DMS114 treated with DMSO at 0.1 percent for 48 hours (cell line): ENCODE results near the gene OR10G7.

Source experiments
- DNase-seq: peaks from one replicate; lab custom pipeline; 2025; ENCODE audit not compliant: unreplicated experiment; lab: John Stamatoyannopoulos, UW

Gene OR10G7, protein sequence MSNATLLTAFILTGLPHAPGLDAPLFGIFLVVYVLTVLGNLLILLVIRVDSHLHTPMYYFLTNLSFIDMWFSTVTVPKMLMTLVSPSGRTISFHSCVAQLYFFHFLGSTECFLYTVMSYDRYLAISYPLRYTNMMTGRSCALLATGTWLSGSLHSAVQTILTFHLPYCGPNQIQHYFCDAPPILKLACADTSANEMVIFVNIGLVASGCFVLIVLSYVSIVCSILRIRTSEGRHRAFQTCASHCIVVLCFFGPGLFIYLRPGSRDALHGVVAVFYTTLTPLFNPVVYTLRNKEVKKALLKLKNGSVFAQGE

DNA sequence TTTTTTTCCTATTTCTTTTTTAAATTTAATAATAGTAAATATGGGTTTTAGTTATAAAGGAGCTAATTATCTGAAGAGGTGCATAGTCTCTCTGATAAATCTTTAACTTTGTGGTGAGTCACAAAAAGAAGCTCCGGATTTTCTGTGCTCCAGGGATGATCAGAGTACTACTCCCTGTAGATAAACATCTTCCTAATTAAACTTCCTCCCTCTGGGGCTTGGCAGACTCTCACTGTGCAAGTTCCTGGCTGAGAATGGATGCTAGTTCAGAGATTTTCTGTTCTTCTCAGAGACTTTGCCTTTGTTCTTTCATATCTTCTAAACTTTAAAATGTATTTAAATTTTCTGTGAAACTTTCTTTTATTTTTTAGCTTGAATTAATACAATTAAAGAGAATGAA, at the start of gene OR10G7:
TSS of gene OR10G7 (minus strand) at position 72 of the 400 bp plus-strand sequence. CDS start 2,324 bp downstream, outside the sequence.
- no peak for DNase-seq

GRCh38 chr11:124085997-124086846, 45.1 kb upstream of the OR10G7 start:
- DNase-seq, result no peak

DNA sequence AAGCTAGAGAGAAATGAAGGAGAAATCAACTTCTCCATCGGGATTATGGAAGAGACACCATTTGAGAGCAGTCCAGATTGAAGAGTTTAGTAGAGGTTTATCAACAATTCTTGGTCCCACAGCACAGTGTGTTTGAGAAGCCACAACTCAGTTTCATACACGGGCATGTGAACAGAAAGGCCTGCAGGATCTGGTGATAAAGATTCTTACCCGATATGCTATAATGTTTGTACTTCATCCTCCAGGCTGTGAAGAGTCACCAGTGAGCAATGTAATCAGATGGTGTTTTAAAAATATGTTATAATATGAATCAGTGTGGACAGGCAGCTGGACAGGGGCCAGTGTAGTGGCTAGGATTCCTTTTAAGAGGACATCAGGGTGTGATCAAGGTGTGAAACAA, 44.5 kb upstream of the OR10G7 start:
- DNase-seq, result no peak

DNA sequence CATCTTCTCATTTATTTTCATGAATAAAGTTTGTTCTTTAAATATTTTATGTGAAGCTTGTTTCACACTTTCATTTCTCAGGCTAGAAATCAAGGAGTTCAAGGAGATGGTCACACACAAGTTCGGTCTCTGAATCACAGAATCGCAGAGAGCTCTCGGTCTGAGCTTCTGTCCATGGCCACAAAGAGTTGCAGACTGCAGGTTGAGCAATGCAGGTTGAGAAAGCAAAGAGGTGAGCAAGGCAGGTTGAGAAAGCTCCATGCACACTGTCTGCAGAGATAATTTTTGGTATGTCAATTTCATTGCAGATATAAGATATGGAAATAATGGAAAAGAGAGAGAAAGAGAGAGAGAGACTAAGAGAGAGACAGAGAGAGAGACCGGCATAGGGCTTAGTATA, 41.2 kb upstream of the OR10G7 start:
- DNase-seq, result no peak

- no peak for DNase-seq
Observed at GRCh38 chr11:124081483-124081882, 40.4 kb upstream of the OR10G7 start.

DNA sequence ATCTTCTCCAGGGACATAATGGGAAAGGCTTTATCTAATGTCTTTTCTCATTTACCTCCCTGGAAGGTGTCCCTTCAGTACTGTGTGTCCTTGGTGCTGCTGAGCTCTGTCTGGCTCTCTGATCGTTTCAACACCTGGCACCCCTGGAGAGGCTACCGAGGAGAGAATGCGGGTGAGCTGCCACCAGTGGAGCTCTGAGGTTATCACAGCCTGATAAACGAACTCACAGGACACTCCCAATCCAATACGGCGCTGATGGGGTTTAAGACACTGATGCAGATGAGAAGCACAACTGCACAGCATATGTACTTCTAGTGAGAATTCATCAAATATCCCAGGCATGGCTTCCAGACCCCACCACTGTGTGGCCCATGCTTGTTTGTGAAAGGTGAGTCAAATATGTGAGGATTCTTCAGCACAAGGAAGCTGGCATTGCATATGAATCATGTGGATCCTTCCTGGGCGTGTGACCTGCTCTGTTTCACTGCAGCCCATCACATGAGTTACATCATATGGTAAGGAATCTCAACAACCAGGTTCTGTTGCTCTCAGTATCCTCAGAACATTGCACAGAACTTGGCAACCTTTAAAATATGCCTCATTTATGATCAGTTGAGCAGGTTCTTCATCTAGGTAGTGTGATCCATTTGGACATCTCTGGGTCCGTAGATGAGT, 39.3 kb upstream of the OR10G7 start:
- no peak for DNase-seq

- no peak for DNase-seq
Observed at GRCh38 chr11:124079631-124080326, 38.7 kb upstream of the OR10G7 start.

GRCh38 chr11:124078591-124078990, 37.5 kb upstream of the OR10G7 start:
- no peak for DNase-seq

GRCh38 chr11:124077266-124077665, 36.1 kb upstream of the OR10G7 start:
- DNase-seq, result no peak

- peak; percentile 4 for DNase-seq
Observed at GRCh38 chr11:124075841-124076651, 34.9 kb upstream of the OR10G7 start.

DNA sequence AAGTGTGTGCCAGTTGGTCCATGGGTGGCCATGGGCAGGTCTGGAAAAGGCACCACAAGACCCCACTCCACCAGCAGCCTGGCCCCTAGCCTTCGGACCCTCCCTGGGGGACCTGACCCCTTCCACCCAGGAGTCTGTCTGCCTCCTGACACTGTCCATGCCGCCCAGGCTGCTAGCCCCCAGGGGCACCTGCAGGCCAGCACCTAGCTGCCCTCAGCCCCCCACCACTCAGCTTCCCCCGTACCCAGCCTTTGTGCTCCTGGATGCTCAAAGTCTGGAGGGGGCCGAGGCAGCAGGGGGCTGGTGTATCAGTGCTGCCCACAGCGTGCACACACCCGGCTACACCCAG, 34.3 kb upstream of the OR10G7 start:
- DNase-seq, result no peak

GRCh38 chr11:124074554-124074953, 33.4 kb upstream of the OR10G7 start:
- no peak for DNase-seq

GRCh38 chr11:124072147-124072546, 31.0 kb upstream of the OR10G7 start:
- DNase-seq, result no peak

GRCh38 chr11:124071623-124071948, 30.5 kb upstream of the OR10G7 start:
- DNase-seq, result peak; percentile 39

GRCh38 chr11:124070915-124071622, 29.9 kb upstream of the OR10G7 start:
- peak; percentile 46 for DNase-seq

GRCh38 chr11:124069429-124070401, 28.6 kb upstream of the OR10G7 start:
- peak; percentile 30 for DNase-seq

DNA sequence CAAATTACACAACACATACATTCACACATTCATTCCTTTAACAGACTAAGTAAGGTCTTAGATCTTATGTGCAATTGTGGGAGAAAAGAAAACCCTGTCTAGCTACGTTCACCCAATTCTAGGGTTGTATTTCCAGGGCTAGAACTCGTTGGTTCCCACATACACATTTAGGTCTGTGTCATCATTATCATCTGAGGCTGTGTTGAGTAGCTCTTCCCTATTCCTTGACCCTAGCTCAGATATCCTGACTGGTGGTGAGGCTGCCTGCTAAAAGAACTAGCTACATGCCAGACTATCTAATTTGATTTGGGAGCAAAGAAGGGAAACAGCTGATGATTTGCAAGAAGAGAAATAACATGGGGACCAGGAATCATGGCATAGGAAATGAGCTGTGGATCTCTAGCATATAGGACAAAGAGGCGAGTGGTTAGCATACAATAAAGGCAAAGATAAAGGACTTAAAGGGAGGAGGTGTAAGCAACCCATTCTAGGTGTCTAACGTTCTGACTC, 27.5 kb upstream of the OR10G7 start:
- DNase-seq, result no peak

DNA sequence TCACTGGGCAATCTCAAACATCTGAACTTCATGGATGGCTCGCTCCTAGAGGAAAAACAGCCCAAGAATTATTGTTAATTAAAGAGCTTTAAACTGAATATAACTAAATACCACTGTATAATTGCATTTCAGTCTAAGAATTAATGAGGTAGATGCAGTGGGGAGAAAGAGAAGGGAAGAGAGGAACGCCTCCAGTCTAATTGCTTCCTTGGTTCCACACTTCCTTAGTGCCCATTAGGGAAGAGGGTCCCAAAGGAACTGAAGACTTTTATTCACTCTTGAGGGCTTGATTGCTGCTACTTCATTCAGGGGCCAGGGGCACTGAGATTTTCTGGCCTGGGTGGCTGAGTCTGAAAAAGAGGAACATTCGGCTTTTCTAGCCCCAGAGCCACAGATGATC, 11.8 kb upstream of the OR10G7 start:
- no peak for DNase-seq

DNA sequence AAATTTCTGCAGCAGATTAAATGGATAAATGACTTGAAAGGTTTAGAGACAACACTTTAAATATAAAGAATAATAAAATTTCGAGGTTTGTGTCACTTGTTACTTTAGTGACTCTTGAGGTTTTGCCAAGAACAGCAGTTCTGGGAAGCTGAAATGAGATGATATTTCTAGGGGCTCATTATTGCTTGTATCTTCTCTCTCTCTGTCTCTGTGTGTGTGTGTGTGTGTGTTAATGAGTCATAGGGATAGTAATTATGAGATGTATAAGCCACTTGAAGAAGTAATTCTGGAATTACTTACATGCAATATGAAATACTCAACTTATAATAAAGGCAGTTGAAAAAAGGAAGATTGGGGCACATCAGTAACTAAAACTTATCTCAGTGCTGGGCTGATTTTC, 9.6 kb upstream of the OR10G7 start:
- no peak for DNase-seq
